Transverse colon (tissue), 4 donors: ENCODE results near the gene TMEM25. TPM values are rescaled to one million over a fixed set of nuclear protein-coding genes. Genes with fewer than 3 reads are reported as not detected.

Experiments used
- DNase-seq: peaks from one replicate; pipeline ENCODE4 v3.0.0-alpha.2; 2019
- H3K27ac ChIP-seq, 4 donors: fragments of 200-600 bp; sonication (generic); 2 replicates each; pipeline ENCODE4 v1.5.1; 2016 to 2018; ENCODE audit warnings: inconsistent platforms in 4 of 4
- H3K27me3 ChIP-seq: fragments of 200-600 bp; sonication (generic); 2 replicates; pipeline ENCODE4 v1.5.1; 2017; ENCODE audit warnings: inconsistent platforms
- H3K36me3 ChIP-seq, 4 donors: fragments of 200-600 bp; sonication (generic); 2 replicates each; pipeline ENCODE4 v1.5.1; 2017 to 2019; ENCODE audit warnings: inconsistent platforms in 4 of 4
- H3K4me1 ChIP-seq, 4 donors: fragments of 200-600 bp; sonication (generic); 2 replicates each; pipeline ENCODE4 v1.5.1; 2017 to 2020; ENCODE audit warnings: inconsistent platforms in 4 of 4
- H3K4me3 ChIP-seq, 4 donors: fragments of 200-600 bp; sonication (generic); 1 replicate in 1 of 4; 2 replicates in 3 of 4; pipeline versions ENCODE4 v1.5.1 to v1.6.1; 2017 to 2019; ENCODE audit warnings: inconsistent platforms in 4 of 4
- H3K9me3 ChIP-seq, 2 donors: fragments of 200-600 bp; sonication (generic); 2 replicates each; pipeline ENCODE4 v1.5.1; 2017 to 2019; ENCODE audit warnings: inconsistent platforms in 2 of 2
- EP300 ChIP-seq: sonication (generic); formaldehyde crosslinking; IDR thresholded peaks from one replicate; pipeline ENCODE4 v1.6.1; 2017; ENCODE audit warnings: antibody characterized with exemption, low read depth
- POLR2A ChIP-seq: fragments of 450-650 bp; IDR thresholded peaks from one replicate; pipeline ENCODE4 v1.6.1; 2016; ENCODE audit warnings: antibody characterized with exemption, mild to moderate bottlenecking, moderate library complexity
- POLR2AphosphoS5 ChIP-seq, 3 donors: sonication (generic); formaldehyde crosslinking; IDR thresholded peaks; one replicate each; pipeline ENCODE4 v1.6.1; 2016; ENCODE audit warnings: antibody characterized with exemption in 3 of 3
- WGBS, 2 donors: methylation state at CpG; one replicate each; pipeline ENCODE4 v1.1.5; 2018; ENCODE audit warnings: low coverage in 1 of 2; 5-methylcytosine and 5-hydroxymethylcytosine counted together
- in situ Hi-C, 4 donors: fragments of 200-750 bp; cut with MboI; loops; one replicate each; pipeline versions ENCODE4 v1.15.0 to v1.15.1; 2017; ENCODE audit warnings: low sequenced_read_pairs in 3 of 4, low pct_ligation_motif_present in 1 of 4, low pct_unique_long_range_greater_than_20kb in 1 of 4
- intact Hi-C: fragments of 100-400 bp; cut with DNase I; formaldehyde crosslinking; loops from one replicate; pipeline ENCODE4 v1.15.1; 2023; ENCODE audit warnings: low total_unique reads
- total RNA-seq, 4 donors: library from RNA; depleted of rRNA; stranded (reverse); fragments of >200 nt; gene quantifications; one replicate each; pipeline ENCODE4 v1.1.0, GENCODE V29; 2016
- TF ChIP-seq, protein P1 (sequence below), 5 experiments: fragments of 200-600 bp in 3 of 5; fragments of 450-650 bp in 2 of 5; sonication (generic) in 3 of 5; IDR thresholded peaks; 1 replicate in 2 of 5; 2 replicates in 3 of 5; pipeline ENCODE4 v1.5.1; 2016 to 2017; ENCODE audit warnings: antibody characterized with exemption in 5 of 5, inconsistent platforms in 3 of 5, mild to moderate bottlenecking in 2 of 5, moderate library complexity in 1 of 5

The TMEM25 gene
- total RNA-seq, 4 donors from 2014 or later = 1.5 to 37.0 (median 14.5) TPM

DNA sequence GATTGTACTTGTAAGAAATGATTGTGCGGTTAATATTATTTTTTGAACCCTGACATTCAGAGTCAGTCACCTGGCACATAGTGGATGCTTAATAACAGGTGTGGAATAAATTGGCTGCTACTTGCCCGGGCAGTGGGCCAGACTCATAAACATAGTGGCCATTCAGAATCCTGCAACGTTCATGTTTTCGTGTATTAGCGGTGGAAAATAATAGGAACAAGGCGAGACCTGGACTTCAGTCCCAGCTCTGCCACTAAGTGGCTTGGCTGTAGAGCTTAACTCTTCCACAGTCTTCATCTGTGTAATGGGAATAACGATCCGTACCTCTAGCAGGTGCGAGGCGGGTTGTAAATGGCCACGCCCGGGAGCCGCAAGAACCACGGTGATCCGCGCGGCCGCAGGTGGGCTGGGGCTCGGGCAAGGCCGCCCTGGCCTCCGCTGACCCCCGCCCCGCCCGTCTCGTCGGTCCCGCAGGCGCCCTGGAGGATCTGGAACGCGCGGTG is 761 bp upstream of the TMEM25 start:
- peak; percentile 60 for DNase-seq
- no peaks in the 10 kb centered on the region for H3K36me3 ChIP-seq
- H3K27me3 ChIP-seq = no peaks in the 10 kb centered on the region
- no peak for TF ChIP-seq POLR2A
- TF ChIP-seq EP300 = no peak
- TF ChIP-seq POLR2AphosphoS5 (IDR thresholded peaks at IDR 0.05) = no peak
- TF ChIP-seq, protein P1, sequence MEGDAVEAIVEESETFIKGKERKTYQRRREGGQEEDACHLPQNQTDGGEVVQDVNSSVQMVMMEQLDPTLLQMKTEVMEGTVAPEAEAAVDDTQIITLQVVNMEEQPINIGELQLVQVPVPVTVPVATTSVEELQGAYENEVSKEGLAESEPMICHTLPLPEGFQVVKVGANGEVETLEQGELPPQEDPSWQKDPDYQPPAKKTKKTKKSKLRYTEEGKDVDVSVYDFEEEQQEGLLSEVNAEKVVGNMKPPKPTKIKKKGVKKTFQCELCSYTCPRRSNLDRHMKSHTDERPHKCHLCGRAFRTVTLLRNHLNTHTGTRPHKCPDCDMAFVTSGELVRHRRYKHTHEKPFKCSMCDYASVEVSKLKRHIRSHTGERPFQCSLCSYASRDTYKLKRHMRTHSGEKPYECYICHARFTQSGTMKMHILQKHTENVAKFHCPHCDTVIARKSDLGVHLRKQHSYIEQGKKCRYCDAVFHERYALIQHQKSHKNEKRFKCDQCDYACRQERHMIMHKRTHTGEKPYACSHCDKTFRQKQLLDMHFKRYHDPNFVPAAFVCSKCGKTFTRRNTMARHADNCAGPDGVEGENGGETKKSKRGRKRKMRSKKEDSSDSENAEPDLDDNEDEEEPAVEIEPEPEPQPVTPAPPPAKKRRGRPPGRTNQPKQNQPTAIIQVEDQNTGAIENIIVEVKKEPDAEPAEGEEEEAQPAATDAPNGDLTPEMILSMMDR (IDR thresholded peaks at IDR 0.05) = no peak
- 7 to 18% methylated on average over 6 to 17 of the region's 31 CpGs for WGBS, 2 donors
- intact Hi-C loops = no loop called here
- peaks cover 9 to 30% (median 23%) of the 10 kb centered on the region in 4 donors for H3K4me1 ChIP-seq
- peak overlapping the region; percentile 64 to 84 (median 68) for H3K4me3 ChIP-seq
- H3K27ac ChIP-seq = peak overlapping the region; percentile 72 to 86 (median 80)
- in situ Hi-C loops = no loop called here
- no peaks in the 10 kb centered on the region for H3K9me3 ChIP-seq

DNA sequence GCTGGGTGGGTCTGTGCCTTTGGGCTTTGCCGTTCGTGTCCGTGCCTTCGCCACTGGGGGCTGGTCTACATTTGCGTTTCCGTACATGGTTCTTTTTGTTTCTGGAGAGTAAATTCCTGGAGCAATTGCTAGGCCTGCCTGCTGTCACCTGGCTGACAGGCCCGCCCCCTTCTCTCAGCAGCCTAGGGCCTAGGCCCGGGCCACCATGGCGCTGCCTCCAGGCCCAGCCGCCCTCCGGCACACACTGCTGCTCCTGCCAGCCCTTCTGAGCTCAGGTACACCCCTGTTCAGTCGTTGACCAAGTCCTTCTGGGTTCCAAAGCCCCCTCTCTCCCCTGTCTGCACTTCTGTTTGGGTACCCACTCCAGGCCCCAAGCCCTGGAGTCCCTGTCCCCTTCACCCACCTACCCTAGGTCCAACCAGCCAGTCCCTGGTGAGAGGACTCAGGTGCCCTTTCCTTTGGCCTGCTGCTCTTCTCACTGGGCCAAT is 649 bp downstream of the TMEM25 start:
- DNase-seq = no peak
- Histone ChIP-seq H3K4me1 (peaks cover 9 to 27% (median 23%) of the 10 kb centered on the region in 4 donors), H3K27ac (peak overlapping the region in 3 of 4 donors; percentile 76 to 86 (median 83)), H3K36me3 (no peaks in the 10 kb centered on the region), H3K9me3 (no peaks in the 10 kb centered on the region), H3K27me3 (no peaks in the 10 kb centered on the region), H3K4me3 (peak overlapping the region; percentile 64 to 84 (median 68))
- TF ChIP-seq POLR2A (no peak), POLR2AphosphoS5 (IDR thresholded peaks at IDR 0.05) (no peak), EP300 (no peak)
- TF ChIP-seq, protein P1 (IDR thresholded peaks at IDR 0.05) = no peak
- WGBS, 2 donors = 22% methylated on average over 12 of the region's 12 CpGs; no CpG with 5 or more reads in 1 of the 2 donors
- in situ Hi-C loops (no loop called here), intact Hi-C loops (no loop called here)

DNA sequence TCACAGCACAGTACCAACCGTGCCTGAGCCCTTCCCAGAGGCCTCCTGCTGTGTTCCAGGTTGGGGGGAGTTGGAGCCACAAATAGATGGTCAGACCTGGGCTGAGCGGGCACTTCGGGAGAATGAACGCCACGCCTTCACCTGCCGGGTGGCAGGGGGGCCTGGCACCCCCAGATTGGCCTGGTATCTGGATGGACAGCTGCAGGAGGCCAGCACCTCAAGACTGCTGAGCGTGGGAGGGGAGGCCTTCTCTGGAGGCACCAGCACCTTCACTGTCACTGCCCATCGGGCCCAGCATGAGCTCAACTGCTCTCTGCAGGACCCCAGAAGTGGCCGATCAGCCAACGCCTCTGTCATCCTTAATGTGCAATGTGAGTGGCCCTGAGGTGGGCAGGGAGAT is 1.1 kb downstream of the TMEM25 start:
- H3K36me3 ChIP-seq = no peaks in the 10 kb centered on the region
- H3K4me1 ChIP-seq = peaks cover 9 to 25% (median 21%) of the 10 kb centered on the region in 4 donors
- TF ChIP-seq POLR2A = no peak
- TF ChIP-seq, protein P1 (IDR thresholded peaks at IDR 0.05) = no peak
- no peak for TF ChIP-seq POLR2AphosphoS5 (IDR thresholded peaks at IDR 0.05)
- TF ChIP-seq EP300 = no peak
- no peaks in the 10 kb centered on the region for H3K27me3 ChIP-seq
- 75 to 89% methylated on average over 4 to 7 of the region's 10 CpGs for WGBS, 2 donors
- peak overlapping the region in 2 of 4 donors; percentile 76 to 86 for H3K27ac ChIP-seq
- intact Hi-C loops (no loop called here), in situ Hi-C loops (no loop called here)
- peak overlapping the region in 1 of 4 donors; percentile 66 for H3K4me3 ChIP-seq
- no peak for DNase-seq
- no peaks in the 10 kb centered on the region for H3K9me3 ChIP-seq

DNA sequence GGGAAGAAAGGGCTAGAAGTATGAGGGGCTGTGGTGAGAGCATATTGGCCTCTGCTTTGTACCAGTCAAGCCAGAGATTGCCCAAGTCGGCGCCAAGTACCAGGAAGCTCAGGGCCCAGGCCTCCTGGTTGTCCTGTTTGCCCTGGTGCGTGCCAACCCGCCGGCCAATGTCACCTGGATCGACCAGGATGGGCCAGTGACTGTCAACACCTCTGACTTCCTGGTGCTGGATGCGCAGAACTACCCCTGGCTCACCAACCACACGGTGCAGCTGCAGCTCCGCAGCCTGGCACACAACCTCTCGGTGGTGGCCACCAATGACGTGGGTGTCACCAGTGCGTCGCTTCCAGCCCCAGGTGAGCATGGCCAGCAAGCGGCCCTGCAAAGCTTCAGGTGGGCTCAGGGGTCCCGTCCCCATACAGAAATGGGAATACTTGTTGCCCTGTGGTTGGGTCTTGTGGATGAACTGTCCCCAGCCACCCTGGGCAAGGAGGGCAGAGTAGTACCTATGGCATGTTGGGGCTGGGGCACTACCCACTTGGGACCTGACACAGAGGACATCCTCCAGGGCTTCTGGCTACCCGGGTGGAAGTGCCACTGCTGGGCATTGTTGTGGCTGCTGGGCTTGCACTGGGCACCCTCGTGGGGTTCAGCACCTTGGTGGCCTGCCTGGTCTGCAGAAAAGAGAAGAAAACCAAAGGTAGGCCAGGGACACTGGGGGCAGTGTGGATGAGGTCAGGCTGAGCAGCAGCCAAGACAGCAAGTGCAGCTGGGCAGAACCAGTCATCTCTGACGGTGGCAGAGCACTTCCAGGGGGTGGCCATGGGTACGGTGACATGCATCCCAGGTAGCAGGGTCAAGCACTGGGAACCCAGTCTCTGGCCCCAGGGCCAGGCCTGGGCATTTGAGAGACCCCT is 2.1 kb downstream of the TMEM25 start:
- in situ Hi-C loops = no loop called here
- Histone ChIP-seq H3K4me3 (no peak overlapping the region), H3K27me3 (no peaks in the 10 kb centered on the region), H3K4me1 (peaks cover 9 to 25% (median 21%) of the 10 kb centered on the region in 4 donors), H3K27ac (peak overlapping the region in 1 of 4 donors; percentile 36), H3K9me3 (no peaks in the 10 kb centered on the region), H3K36me3 (no peaks in the 10 kb centered on the region)
- WGBS, 2 donors = 90% methylated on average over 16 of the region's 19 CpGs; no CpG with 5 or more reads in 1 of the 2 donors
- intact Hi-C loops = no loop called here
- DNase-seq = no peak
- TF ChIP-seq POLR2A (no peak), EP300 (no peak), POLR2AphosphoS5 (IDR thresholded peaks at IDR 0.05) (no peak)
- TF ChIP-seq, protein P1 (IDR thresholded peaks at IDR 0.05) = no peak
